LNCaP clone FGC (cell line): ENCODE data around the gene SCFD2.

Experiments used
- DNase-seq: peaks from one replicate; pipeline ENCODE4 v3.0.0-alpha.2; 2011; ENCODE audit warnings: low read depth
- H3K4me3 ChIP-seq: 2 replicates; pipeline ENCODE4 v1.5.1; 2011; ENCODE audit warnings: mild to moderate bottlenecking, low read depth, low read length, control low read depth
- TF ChIP-seq, protein P1 (sequence below): IDR thresholded peaks from 2 replicates; pipeline ENCODE4 v1.5.1; 2012; ENCODE audit warnings: mild to moderate bottlenecking; ENCODE audit not compliant: control insufficient read depth, insufficient read depth; ENCODE audit errors: extremely low read depth

SCFD2 gene

DNA sequence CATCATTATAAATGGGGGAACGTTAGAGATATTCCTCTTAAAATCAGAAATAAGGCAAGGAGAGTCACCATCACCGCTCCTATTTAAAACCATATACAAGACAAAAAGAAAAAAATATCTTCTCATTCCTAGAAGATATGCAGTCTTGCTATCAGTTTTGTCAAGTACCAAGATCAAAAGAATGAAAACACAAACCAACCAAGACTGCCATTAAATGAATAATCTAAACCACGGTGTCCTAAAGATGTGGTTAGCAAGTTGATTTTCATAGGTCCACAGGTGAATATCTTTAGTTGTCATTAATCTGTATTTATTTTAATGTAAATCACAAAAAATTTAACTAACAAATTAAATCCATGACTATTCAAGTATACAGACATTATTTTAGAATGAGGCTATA is 39.3 kb downstream of the SCFD2 start:
- no peak for DNase-seq
- no peak overlapping the region for H3K4me3 ChIP-seq
- TF ChIP-seq, protein P1, sequence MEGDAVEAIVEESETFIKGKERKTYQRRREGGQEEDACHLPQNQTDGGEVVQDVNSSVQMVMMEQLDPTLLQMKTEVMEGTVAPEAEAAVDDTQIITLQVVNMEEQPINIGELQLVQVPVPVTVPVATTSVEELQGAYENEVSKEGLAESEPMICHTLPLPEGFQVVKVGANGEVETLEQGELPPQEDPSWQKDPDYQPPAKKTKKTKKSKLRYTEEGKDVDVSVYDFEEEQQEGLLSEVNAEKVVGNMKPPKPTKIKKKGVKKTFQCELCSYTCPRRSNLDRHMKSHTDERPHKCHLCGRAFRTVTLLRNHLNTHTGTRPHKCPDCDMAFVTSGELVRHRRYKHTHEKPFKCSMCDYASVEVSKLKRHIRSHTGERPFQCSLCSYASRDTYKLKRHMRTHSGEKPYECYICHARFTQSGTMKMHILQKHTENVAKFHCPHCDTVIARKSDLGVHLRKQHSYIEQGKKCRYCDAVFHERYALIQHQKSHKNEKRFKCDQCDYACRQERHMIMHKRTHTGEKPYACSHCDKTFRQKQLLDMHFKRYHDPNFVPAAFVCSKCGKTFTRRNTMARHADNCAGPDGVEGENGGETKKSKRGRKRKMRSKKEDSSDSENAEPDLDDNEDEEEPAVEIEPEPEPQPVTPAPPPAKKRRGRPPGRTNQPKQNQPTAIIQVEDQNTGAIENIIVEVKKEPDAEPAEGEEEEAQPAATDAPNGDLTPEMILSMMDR = no peak

DNA sequence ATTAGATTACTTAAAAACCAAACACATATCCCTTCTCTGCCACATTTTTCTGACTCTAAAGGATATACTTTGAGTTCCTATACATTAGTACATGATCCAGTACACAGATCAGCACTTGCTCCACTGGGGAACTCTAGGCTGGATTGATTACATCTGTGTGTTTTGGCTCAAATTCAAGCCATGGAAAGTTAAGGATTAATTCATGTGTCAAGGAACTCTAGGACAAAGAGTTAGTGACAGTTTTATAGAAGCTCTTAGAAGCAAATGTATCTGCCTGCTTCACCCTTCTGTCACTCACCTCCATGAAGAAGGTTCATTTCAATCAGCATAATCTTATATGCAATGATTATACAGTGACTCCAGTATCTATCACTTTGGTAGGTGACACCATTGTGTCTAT is 43.2 kb downstream of the SCFD2 start:
- no peak overlapping the region for H3K4me3 ChIP-seq
- peak; percentile 56 for DNase-seq
- TF ChIP-seq, protein P1 = no peak

DNA sequence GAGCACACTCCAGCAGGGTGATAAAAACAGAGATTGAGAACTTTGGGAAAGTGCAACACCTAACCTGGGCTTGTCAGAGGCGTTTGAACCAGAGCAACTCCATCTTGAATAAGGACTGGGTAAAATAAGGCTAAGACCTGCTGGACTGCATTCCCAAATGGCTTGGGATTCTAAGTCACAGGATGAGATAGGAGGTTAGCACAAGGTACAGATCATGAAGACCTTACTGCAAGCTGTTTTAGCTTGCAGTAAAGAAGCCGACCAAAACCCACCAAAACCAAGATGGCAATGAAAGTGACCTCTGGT is 43.9 kb downstream of the SCFD2 start:
- no peak overlapping the region for H3K4me3 ChIP-seq

DNA sequence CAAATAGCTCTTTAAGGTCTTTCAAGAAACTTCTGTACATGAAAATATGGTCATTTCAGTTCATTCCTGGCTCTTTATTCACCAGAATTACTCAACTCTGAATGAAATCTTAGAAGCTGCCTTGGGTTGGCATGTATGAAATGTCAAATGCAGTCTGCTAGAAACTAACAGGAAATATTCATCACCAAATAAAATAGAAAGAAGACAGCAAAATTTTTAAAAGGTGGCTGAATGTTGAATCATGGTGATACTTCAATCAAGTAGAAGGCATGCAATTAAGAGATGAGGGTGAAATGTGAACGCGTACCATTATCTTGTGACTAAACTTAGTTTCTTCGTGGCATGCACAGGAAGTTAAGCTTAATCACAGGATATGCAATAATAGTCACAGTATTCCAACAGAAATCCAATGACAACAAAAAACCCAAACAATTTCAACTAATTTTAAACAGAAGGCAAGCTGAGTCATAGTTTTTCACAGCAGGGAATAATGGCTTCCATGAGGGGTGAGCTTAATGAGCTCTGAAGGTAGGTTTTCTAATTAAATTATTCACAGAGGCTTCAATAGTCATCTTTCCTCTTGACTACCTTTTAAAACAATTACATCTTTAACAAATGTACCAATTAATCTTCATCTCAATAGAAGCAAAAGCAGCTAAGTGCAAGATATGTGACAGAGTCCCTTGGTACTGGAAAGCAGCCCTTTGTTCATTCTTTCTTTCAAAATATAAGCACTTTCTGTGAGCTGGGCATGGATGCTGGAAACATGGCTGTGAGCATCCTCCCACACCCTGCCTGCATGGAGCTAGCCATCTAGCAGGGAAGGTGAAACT is 44.5 kb downstream of the SCFD2 start:
- no peak overlapping the region for H3K4me3 ChIP-seq
- TF ChIP-seq, protein P1 = no peak
- no peak for DNase-seq

More for the DNA sequence above, 43.9 kb downstream of the SCFD2 start:
- DNase-seq = no peak
- TF ChIP-seq, protein P1 = no peak

DNA sequence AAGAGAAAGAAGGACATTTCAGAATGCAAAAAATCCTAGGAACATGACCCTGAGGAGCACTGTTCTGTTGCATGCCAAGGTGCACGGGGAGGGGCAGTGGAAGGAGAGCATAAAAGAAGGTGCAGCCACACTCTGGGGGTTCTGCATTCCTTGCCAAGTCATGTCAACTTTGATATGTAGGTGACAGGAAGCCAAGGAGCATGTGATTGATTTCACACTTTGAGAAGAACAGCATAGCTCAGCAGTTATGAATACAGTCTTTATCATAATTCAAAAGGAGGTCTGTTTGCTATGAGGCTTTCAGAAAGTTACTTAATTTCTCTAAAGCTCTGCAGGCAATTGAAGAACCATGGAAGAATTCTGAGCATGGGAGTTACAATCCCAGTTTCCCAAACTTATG is 50.6 kb downstream of the SCFD2 start:
- no peak overlapping the region for H3K4me3 ChIP-seq
- no peak for DNase-seq
- TF ChIP-seq, protein P1 = no peak

DNA sequence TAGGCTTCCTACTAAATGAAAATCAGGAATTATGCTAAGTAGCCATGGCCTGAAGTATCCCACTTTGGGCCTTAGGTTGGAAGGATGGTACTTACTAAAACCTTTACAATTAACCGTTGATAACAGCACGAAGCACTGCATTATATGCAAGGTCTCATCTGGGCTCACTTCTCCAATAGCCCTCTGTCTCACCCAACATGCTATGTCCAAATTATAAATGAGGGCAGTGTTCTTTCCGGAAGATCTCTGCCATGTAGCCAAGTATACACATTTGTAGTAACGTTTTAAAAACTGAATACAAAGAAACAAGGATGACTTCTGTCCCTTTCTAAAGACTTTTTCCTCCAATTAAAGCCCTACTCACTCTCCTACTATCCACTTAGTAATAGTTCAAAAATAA is 51.6 kb downstream of the SCFD2 start:
- DNase-seq = no peak
- TF ChIP-seq, protein P1 = no peak
- no peak overlapping the region for H3K4me3 ChIP-seq

DNA sequence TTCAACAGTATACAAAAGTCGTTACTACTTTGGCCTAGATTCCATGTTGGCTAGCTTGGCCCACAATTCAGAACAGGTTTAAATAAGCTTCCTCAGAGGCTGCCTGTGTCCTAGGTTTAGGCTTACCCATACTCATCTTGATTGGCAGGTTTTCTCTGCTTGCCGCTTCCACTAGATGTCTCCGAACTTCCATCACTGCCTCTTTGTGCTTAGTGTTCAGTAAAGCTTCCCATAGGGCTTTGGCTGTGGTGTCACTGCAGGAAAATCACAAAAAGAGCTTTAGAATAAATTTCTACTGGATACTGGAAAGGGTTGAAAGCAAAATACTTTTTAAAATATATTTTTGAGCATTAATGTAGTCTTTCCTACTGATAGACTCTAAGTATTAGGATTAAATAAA is 52.4 kb downstream of the SCFD2 start:
- TF ChIP-seq, protein P1 = peak; percentile 40
- no peak overlapping the region for H3K4me3 ChIP-seq
- peak; percentile 0 for DNase-seq
